HG03432 (cell line): ENCODE results near the gene CAMKMT.

Experiments
- ATAC-seq: cut with Tn5 transposase; IDR thresholded peaks from one replicate; pipeline ENCODE4 v1.9.1; 2021; ENCODE audit warnings: mild to moderate bottlenecking, moderate library complexity; ENCODE audit not compliant: unreplicated experiment

CAMKMT gene

DNA sequence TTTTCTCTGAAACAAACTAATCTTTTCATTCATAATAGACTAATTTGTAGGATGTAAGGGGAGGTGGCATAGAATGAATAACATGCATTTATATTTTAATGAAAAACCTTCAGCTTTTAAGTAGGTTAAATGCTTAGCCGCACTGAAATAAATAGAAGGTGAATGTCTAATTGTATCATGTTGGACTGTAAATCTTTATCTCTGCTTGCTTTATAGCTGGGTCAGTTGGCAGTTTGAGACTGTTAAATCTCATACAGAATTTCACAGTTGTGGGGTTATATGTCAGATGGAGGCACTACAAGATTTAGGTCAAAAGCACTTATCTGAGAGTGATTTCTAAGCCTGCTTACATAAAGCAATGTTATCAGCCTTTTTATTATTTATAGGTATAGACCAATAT is 405.0 kb downstream of the CAMKMT start:
- ATAC-seq, result no peak

DNA sequence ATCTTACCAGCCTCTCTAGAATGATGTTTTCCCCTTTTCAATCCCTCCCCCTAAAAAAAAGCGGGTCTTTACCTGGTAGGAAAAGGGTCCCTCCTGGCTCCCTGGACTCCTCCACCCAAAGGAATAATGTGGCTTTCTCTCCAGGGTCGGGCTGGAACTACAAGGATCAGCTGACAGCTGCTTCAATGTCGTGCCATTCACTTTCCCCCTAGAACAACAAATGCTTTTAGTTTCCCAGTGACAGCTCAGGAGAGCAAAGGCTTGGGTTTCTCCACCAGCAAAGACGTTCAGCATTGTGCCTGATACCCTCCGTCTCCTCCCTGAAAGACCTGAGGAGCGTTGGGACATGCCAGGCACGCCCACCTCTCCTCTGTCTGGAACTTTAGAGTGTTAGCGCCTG is 405.9 kb downstream of the CAMKMT start:
- no peak for ATAC-seq

DNA sequence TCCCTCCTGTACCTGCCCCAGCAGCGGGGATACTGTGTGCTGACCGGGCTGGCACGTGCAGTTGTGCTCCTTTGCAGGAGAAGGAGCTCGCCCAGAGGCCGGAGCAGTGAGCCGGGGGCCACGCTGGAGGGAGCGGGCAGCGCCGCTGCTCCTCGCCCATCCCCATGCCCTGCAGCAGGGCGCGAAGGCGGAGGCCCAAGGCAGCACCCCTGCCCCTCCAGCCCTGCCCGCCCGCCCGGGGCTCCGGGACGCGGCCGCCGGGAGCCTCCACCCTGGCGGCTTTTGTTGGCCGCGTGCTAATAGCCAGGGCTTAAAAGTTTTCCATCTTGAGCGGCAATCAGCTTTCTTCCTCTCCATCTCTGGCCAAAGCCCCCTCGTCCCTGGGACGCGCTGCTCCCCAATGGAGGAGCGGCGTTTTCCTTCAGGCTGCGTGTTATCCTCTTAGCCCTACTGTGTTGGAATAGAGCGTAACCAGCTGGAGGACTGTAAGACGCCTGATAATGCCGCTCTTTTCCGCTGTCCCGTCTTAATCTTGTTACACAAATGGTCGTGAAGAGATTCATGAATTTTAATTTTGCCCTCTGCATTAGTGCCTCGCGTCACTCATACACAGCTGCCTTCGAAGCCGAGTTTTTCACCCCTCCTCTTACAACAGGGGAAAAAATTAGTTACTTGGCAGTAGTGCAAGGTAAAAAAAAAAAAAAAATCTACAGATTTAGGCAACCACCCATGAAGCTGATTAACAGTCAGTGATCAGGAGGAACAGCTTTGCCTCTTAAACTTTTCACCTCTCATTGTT is 406.9 kb downstream of the CAMKMT start:
- no peak for ATAC-seq

DNA sequence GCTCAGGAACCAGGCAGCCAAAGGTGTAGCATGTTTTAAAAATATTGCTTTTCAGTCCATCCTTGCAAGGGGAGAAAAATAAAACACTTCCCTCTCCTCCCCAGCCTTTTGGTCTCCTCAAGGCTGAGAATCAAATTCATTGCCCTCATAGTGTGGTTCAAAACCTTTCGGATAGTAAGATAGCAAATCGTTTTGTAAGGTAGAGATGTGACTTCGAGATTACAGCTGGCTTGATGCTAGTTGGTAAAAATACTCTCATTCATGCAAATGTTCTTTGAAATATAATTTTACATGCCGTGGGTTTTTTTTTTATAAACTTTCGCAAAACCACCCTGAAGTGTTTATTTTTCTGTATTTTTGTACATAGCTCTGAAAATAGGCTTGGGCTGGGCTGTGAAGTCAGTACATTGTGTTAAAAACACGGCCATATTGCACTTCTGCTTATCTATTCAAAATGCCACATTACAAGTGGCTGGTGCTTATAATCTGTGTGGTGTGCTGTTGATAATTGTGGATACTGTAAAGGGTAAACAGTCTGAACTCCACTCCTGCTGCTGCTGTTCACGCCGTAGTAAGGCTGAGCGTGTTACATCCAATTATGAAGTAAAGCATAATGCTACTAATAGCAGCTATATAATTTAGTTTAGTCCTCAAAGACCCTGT is 407.7 kb downstream of the CAMKMT start:
- ATAC-seq, result no peak

DNA sequence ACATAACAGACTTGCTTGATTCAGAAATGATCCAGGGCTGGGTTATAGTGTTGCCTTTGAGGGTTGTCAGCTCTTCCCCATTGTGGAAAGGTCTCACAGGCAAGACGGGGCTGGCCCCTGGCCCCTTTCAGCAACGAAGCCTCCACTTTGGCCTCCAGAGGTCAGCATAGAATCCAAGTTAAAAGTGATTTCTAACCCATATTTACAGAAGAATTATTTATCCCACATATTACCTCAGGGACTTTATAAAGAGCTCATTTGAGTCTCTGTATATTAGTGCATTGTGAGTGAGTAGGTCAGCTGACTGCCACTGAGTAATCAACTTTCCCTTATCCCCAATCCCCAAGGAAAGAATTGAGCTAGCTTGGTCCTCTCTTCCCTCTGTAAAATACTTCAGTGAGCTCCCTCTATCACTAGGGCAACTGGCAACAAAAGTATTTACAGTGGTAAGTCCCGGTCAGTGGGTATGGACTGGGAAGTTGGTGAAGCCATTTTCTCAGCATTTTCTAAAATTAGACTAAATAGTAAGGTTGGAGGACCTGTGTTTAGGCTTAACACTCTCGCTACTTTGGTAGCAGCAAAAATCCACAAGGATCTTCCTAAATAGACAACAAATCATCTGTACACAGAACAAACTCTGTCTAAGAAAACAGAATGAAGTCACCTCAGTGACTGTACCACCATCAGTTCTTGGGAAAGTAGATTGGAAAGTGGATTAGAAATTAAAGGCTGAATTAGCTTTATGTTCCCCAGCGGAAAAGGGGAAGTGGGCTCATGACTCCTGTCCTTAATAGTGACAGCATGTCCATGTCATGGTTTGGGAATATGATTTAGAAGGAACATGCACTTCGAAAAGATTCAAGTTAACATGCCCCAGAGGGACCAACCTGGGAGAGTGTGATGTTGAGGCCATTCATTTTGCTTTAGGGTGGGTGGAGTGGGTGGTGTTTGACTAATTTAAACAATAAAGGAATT is 408.8 kb downstream of the CAMKMT start:
- no peak for ATAC-seq

DNA sequence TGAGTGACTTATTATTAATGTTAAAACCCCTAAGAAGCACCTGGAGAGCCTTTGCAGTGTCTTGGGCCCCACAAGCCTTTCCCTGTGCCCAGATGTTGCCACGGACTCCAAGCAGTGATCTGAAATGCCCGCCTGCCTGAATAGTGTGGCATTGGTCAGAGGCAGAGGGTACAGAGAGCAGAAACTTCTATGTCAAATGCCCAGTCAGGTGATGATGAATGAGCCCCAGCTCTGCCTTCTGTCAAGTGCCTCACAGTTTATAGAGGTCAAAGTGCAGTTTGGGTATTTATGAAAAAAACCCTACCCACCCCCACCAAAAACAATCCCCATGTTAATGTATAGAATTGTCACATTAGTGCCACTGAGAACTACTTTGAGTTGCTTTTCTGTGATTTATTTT is 409.8 kb downstream of the CAMKMT start:
- ATAC-seq, result no peak

DNA sequence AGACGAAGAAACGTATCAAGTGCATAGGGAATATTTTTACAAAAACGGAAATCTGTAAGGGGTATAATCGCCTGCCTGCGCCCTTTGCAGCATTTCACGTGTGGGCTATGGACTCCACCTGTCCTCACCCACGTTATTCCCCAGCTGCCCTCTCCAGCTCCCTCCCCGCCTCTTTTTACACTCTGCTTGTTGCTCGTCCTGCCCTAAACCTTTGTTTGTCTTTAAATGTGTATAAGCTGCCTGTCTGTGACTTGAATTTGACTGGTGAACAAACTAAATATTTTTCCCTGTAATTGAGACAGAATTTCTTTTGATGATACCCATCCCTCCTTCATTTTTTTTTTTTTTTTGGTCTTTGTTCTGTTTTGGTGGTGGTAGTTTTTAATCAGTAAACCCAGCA is 410.4 kb downstream of the CAMKMT start:
- ATAC-seq, result no peak

DNA sequence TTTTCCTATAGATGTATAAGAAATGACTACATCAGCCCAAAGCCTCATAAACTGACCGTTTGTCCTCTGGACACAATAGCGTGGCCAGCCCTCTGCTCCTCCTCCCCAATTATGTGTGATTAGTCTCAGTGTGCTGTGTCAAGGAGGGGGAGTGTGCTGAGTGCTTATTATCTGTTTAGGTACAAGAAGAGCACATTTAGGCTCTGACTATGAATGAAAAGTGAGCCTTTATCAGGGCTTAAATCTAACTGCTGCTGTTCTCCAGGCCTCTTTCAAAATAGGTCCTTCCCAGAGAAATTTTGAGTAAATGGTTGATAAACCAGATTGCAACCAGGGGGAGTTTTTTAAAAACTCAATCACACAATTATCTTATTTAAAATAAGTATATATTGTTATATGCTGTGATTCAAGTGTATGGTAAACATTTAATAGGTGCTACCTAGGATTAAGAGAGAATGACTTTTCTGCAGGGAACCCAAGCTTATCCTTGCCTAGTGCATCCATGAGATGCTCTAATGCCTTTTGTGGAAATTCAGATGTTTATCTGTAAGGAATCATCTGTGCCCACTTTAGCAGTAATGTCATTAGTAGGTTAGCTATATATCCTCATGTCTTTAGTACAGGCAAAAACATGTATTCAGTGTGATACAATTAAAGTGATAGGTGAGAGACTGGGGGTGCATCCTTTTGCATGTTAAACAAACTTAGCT is 411.1 kb downstream of the CAMKMT start:
- no peak for ATAC-seq

DNA sequence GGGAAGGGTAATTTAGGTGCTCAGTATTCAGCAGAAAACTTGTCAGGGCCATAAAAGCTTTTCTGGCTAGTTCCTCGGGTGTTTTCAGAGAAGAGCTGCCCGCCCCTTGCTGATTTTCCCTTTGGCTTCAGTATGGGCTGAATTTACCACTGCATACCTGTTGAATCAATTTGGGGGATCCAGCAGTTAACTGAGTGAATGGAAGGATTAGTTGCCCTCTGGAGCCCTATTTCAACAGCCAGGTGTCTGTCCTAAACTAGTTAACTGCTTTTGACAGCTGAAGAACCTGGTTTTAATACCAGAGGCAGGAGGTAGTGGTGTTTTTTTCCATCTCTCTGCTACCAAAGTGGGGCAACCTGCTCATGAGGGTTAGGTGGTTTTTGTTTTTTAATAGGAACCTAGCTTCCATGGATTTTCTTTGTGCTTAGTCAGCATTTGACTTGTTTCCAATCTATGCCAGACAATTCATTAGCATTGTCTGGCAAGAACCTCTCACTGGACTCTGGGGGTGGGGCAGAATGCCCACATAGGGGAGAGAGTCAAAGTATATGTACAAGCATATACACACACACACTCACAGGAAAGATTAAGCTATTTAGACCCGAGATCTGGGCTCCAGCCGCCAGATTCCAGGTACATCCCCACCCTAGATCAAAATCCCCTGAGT is 413.2 kb downstream of the CAMKMT start:
- ATAC-seq, result no peak

DNA sequence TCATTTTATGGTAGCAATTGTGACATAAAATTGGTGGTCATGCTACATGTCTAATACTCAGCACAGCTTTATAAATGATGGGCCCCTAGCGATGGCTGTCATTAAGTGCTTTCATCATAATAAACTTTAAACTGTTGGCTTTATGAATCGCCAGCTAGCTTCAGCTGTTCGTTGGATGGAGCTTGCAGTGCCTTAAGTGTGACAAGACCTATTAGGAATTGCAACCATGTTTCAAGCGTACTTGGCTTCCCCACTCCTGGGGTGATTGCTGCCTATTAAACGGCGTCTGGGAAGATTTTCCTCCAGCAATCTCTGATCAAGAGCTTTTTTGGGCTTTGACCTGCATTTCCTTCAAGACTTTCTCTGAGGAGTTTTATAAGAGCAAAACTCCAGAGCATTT is 415.3 kb downstream of the CAMKMT start:
- ATAC-seq, result no peak

DNA sequence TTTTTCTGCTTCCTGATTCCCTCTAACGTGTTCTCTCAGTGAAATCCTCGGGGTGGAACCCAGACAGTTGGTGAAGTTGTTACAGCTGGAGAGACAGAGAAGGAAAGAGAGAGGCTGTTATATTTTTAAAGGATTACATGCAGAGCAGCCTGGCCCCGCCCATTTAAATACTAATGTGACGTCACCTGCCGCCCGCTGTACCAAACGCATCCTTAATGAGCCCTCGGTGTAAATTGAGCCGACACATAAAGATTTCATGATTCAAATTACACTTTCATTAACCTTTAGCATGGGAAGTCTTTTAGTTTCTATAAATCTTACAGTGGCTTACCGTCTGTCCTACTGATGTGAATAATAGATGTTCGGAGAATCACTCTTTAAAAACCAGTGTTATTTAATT is 415.8 kb downstream of the CAMKMT start:
- no peak for ATAC-seq

DNA sequence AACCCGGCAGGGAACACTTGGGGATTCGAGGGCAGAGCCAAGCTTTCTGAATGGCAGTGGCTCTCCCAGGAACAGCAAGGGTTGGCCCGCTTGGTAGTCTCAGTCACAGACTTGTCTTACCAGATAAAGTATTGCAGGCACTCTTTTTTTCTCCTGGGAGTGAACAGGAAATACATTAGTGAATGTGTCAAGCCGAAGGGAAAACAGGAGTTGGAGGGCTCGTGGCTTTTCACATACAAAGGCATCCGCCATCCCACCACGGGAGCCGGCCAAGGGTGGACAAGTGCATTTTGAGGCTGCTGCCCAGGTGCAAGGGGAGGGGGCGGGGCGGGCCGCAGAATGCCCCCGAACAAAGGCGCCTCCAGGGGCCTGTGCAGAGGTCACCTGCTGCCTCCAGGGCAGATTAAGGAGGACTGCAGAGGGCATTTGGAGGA is 416.5 kb downstream of the CAMKMT start:
- ATAC-seq, result peak; percentile 57

DNA sequence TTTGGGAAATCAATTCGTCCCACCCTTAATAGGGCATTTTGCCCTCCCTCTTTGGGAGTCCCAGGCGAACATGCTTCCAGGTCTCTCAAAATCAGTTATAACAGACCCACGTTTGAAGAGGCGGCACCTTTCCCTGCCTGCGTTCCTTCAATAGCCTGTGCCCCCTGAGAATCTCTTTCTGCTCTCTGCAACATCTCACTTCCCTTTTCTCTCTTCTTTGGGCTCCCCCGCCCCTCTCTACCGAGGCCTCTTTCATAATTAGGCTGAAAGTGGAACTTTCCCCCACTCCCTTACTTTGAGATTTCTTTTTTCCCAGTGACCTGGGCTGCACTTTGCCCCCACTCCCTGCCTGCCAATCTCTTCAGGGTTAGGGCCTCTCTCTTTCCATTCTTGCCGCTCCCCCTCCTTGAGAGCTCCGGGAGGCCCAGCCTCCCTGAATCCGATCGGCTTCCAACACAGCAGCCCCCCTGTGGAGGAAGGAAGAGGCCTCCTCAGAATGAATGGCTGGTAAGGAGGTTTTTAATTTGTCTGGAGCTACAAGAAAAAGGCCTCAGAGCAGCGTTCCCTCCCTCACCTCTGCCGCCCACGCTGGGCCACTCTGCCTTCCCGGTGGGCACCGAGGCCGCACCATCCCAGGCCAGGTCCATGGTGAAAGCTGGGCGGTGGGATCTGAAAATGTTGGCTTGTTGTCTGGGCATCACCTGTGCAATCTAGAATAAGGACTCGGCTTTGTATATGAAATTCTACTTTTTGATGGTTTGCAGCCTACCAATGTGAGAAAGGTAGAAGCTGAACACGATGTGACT is 417.1 kb downstream of the CAMKMT start:
- peak; percentile 96 for ATAC-seq

DNA sequence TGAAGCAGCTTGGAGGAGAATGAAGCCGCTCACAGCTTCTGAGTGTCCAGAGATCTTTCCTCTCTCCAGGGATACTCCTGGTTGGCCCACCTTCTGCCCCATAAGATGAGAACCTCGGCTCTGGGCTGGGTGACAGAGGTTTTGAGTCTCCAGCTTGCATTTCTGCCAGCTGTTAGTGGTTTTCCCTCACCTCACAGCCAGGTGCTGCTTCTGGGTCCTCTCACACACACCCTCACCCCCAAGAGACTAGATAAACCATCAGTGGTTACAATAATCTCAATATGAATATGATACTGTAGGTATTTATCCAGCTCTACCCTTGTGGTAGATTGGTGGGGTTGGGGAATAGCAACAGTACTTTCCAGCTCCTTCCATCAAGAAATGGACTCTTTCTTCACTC is 418.0 kb downstream of the CAMKMT start:
- peak; percentile 27 for ATAC-seq

DNA sequence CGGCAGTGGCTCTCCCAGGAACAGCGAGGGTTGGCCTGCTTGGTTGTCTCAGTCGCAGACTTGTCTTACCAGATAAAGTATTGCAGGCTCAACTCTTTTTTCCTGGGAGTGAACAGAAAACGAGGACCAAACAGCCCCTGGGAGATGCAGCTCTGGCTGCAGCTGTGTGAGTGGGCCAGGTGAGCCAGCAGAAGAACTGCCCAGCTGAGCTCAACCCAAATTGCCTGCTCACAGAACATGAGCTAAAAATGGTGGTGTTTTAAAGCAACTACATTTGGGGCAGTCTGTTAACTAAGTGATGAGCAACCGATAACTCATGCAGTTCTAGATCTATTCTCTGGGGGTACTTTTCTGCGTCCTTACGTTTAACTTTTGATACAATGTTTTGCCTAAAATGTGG is 418.7 kb downstream of the CAMKMT start:
- ATAC-seq, result no peak

DNA sequence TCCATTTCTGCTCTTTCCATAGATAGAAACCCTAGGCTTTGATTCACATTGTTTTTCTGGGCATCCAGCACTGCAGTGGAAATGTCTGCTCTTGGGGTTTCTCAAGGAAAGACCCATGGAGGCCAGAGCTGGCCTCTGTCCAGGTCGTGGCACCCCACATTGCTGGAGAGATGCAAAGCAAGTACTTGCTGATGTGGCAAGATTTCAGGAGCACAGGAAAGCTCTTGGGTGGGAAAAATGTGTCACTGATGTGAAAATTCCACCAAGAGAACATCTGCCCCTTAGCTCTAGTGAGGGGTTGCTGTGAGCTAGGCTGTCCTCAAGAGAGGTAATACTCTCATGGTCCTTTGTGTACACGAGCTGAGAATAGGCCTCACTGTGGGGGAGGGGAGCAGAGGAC is 423.7 kb downstream of the CAMKMT start:
- ATAC-seq, result no peak

DNA sequence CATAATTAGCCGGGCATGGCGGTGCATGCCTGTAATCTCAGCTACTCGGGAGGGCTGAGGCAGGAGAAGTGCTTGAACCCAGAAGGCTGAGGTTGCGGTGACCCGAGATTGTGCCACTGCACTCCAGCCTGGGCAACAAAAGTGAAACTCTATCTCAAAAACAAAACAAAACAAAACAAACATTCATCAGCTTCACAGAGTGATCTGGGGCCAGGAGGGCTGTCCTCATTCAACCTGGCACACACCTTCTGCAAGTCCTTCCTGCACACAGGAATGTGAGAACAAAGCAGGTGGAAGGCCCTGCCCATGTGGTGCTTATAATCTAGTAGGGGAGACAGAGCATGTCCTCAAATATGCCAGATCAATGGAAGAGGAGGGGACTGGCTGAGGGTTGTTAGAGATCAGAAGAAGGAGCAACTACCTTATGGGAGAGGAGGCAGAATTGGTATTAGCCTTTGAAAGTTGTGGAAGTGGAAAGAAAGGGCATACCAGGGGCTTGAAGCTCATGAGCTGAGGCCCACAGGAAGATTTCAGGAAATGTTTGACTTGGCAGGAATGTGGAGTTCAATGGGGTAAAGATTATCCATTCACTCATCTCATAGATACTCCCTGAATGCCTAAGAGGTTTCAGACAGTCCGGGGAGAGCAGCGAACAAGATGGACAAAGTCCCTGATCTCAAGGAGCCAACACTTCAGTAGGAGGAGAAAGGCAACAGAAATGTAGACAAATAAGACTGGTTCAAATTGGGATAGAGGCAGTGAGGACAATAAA is 424.5 kb downstream of the CAMKMT start:
- ATAC-seq, result no peak

DNA sequence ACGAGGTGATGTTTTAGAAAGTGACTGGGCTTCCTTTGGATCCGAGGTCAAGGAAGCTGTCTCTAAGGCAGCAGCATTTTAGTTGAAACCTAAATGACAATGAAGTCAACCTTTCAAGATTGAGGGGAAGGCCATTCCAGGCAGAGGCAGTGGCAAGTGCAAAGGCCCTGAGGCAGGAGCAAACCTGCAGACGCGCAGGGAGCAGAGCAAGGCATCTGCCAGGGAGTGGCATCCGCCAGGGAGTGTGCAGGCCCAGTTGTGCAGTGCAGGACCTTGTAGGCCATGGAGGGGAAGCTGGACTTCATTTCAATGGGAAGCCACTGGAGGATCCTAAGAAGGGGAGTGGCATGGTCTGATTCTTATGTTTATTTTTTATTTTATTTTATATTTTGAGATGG is 425.1 kb downstream of the CAMKMT start:
- ATAC-seq, result no peak

DNA sequence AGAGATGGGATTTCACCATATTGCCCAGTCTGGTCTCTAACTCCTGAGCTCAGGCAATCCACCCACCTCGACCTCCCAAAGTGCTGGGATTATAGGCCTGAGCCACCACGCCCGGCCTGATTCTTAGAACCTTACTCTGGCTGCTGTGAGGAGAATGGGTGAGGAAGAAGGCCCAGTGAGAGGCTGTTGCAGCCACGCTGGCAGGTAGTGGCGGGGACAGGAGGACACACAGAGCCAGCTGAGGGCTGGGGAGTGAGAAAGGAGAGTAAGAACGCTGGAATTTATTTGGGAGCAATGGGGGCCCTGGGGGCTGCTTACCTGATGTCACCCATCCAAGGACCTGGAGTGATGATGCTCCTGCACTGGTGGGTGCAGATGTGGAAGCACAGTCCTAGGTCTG is 425.9 kb downstream of the CAMKMT start:
- no peak for ATAC-seq
